GM12878 (cell line): ENCODE data around the gene PRM1. TPM values are rescaled to one million over a fixed set of nuclear protein-coding genes. Genes with fewer than 3 reads are reported as not detected.

Source experiments
- ATAC-seq: fragments of 200-7000 bp; cut with Tn5 transposase; 3 replicates; pipeline ENCODE4 v1.9.1; 2020; ENCODE audit warnings: mild to moderate bottlenecking, moderate library complexity
- BruUV-seq: library from RNA; stranded (reverse); fragments of 400-500 nt; replicated peaks from 2 replicates; lab custom pipeline; 2021; lab: Mats Ljungman, UMichigan
- CTCF ChIA-PET: fragments of 300-600 bp; sonication (Branson Sonifier 250); formaldehyde crosslinking; extraction: SDS; loops from one replicate; lab custom pipeline; 2021; ENCODE audit warnings: inconsistent platforms; lab: Yijun Ruan, JAX
- POLR2A ChIA-PET: fragments of 350-600 bp; formaldehyde crosslinking; extraction: SDS; loops from one replicate; lab custom pipeline; 2021; ENCODE audit warnings: inconsistent platforms; lab: Charles Lee
- RAD21 ChIA-PET: fragments of 300-600 bp; sonication (Branson Sonifier 250); formaldehyde crosslinking; loops from one replicate; lab custom pipeline; 2023; ENCODE audit warnings: antibody characterized with exemption; ENCODE audit not compliant: unreplicated experiment; lab: Charles Lee
- SMC1A ChIA-PET: fragments of 300-600 bp; sonication (Branson Sonifier 250); formaldehyde crosslinking; loops from one replicate; lab custom pipeline; 2023; ENCODE audit not compliant: unreplicated experiment, uncharacterized antibody; lab: Charles Lee
- DNase-seq: peaks from one replicate; pipeline ENCODE4 v3.0.0-alpha.2; 2011; ENCODE audit warnings: low read depth, low spot score
- FAIRE-seq: peaks from 3 replicates; lab custom pipeline; 2011; peaks lifted over from hg19 to GRCh38; lab: Jason Lieb, UNC
- H2AFZ ChIP-seq: 2 replicates; pipeline ENCODE4 v1.6.0; 2011; ENCODE audit warnings: low read depth, low read length, control low read depth; ENCODE audit not compliant: control insufficient read depth
- H3K27ac ChIP-seq: 2 replicates; pipeline ENCODE4 v1.5.1; 2011; ENCODE audit warnings: control low read depth; ENCODE audit not compliant: control insufficient read depth, insufficient read depth
- H3K27me3 ChIP-seq, 2 experiments: replicated peaks in 1 of 2; 2 replicates each; pipeline versions ENCODE4 v1.6.0 to v1.6.1; 2011; ENCODE audit warnings: low read length in 1 of 2; ENCODE audit not compliant: control insufficient read depth in 2 of 2, insufficient read depth in 2 of 2
- H3K36me3 ChIP-seq, 2 experiments: 2 replicates each; pipeline ENCODE4 v1.5.1; 2011; ENCODE audit warnings: low read length in 1 of 2; ENCODE audit not compliant: control insufficient read depth in 2 of 2, insufficient read depth in 2 of 2
- H3K4me1 ChIP-seq: 2 replicates; pipeline ENCODE4 v1.6.1; 2011; ENCODE audit warnings: mild to moderate bottlenecking, low read length, moderate library complexity, mixed read lengths; ENCODE audit not compliant: control insufficient read depth, insufficient read depth
- H3K4me2 ChIP-seq: 2 replicates; pipeline ENCODE4 v1.6.0; 2011; ENCODE audit warnings: control low read depth; ENCODE audit not compliant: control insufficient read depth, insufficient read depth
- H3K4me3 ChIP-seq: fragments of 200-600 bp; sonication (generic); 2 replicates; pipeline ENCODE4 v1.5.1; 2016
- H3K79me2 ChIP-seq: 2 replicates; pipeline ENCODE4 v1.6.0; 2011; ENCODE audit warnings: low read length; ENCODE audit not compliant: control insufficient read depth, insufficient read depth
- H3K9ac ChIP-seq: 2 replicates; pipeline ENCODE4 v1.8.0; 2011; ENCODE audit warnings: low read length, control low read depth, mixed read lengths; ENCODE audit not compliant: control insufficient read depth, insufficient read depth
- H3K9me3 ChIP-seq: replicated peaks from 3 replicates; pipeline ENCODE4 v1.5.1; 2011; ENCODE audit warnings: mild to moderate bottlenecking, low read length; ENCODE audit not compliant: control insufficient read depth, insufficient read depth
- H4K20me1 ChIP-seq: 2 replicates; pipeline ENCODE4 v1.6.0; 2011; ENCODE audit not compliant: control insufficient read depth, insufficient read depth
- ATF7 ChIP-seq: fragments of 450-650 bp; IDR thresholded peaks from 2 replicates; pipeline ENCODE4 v1.6.1; 2016; ENCODE audit warnings: low read depth, mild to moderate bottlenecking
- BCLAF1 ChIP-seq: fragments of 450-650 bp; IDR thresholded peaks from 2 replicates; pipeline ENCODE4 v1.6.1; 2017; ENCODE audit warnings: antibody characterized with exemption, mild to moderate bottlenecking, moderate library complexity
- CREM ChIP-seq: IDR thresholded peaks from 2 replicates; pipeline ENCODE4 v1.6.1; 2014; ENCODE audit warnings: antibody characterized with exemption, low read depth
- GABPA ChIP-seq: IDR thresholded peaks from 2 replicates; pipeline ENCODE4 v1.6.1; 2014; ENCODE audit warnings: antibody characterized with exemption, low read depth, mild to moderate bottlenecking, inconsistent platforms
- NBN ChIP-seq: fragments of 450-650 bp; IDR thresholded peaks from 2 replicates; pipeline ENCODE4 v1.6.1; 2016
- NR2F1 ChIP-seq: fragments of 450-650 bp; conservative IDR thresholded peaks from 2 replicates; pipeline ENCODE4 v1.6.1; 2017; ENCODE audit warnings: mild to moderate bottlenecking
- PML ChIP-seq: IDR thresholded peaks from 2 replicates; pipeline ENCODE4 v1.6.1; 2012; ENCODE audit warnings: low read length, inconsistent platforms
- POU2F2 ChIP-seq: IDR thresholded peaks from 3 replicates; pipeline ENCODE4 v1.6.1; 2011; ENCODE audit warnings: low read depth, mild to moderate bottlenecking, low read length, borderline replicate concordance
- RB1 ChIP-seq: fragments of 450-650 bp; formaldehyde crosslinking; IDR thresholded peaks from 2 replicates; pipeline ENCODE4 v1.6.1; 2017; ENCODE audit warnings: mild to moderate bottlenecking, borderline replicate concordance
- SIX5 ChIP-seq: IDR thresholded peaks from 2 replicates; pipeline ENCODE4 v1.6.1; 2011; ENCODE audit warnings: mild to moderate bottlenecking, low read depth, low read length, moderate library complexity; ENCODE audit not compliant: severe bottlenecking
- ZBTB33 ChIP-seq: fragments of 450-650 bp; IDR thresholded peaks from 2 replicates; pipeline ENCODE4 v1.6.1; 2017; ENCODE audit warnings: mild to moderate bottlenecking
- ZNF217 ChIP-seq: fragments of 450-650 bp; IDR thresholded peaks from 2 replicates; pipeline ENCODE4 v1.6.1; 2017; ENCODE audit warnings: antibody characterized with exemption, mild to moderate bottlenecking
- WGBS: methylation state at CpG from one replicate; pipeline ENCODE4 v1.1.6; 2016; ENCODE audit warnings: low lambda C conversion rate; ENCODE audit not compliant: insufficient replicate concordance, insufficient coverage; ENCODE audit errors: missing lambda C conversion rate; 5-methylcytosine and 5-hydroxymethylcytosine counted together
- in situ Hi-C: fragments of 300-500 bp; cut with MboI; formaldehyde crosslinking; loops from 9 replicates; pipeline ENCODE4 v1.14.3; 2018; ENCODE audit warnings: mixed read lengths
- intact Hi-C: fragments of 100-400 bp; cut with micrococcal nuclease; formaldehyde crosslinking; loops from one replicate; pipeline ENCODE4 v1.14.2; 2022; ENCODE audit not compliant: unreplicated experiment
- polyA plus RNA-seq, 11 experiments: library from polyadenylated mRNA; depleted of rRNA in 4 of 11; unstranded in 6 of 11; stranded (reverse) in 5 of 11; fragments of >200 nt; fragmentation: Nextera tagmentation in 4 of 11; fragmentation: Illumina TruSeq in 1 of 11; extraction: Ambion mirVana in 4 of 11; extraction: Trizol in 1 of 11; gene quantifications; 1 replicate in 1 of 11; 2 replicates in 10 of 11; pipeline versions ENCODE4 v1.2.1 to v1.2.3, GENCODE V29; 2011 to 2016; ENCODE audit warnings: inconsistent platforms in 2 of 11, missing spikeins in 2 of 11, low read depth in 1 of 11
- total RNA-seq, 4 experiments: library from RNA; depleted of rRNA in 3 of 4; stranded (reverse); fragments of >200 nt in 3 of 4; fragmentation: Illumina TruSeq in 1 of 4; extraction: Trizol in 1 of 4; gene quantifications; 2 replicates each; pipeline versions ENCODE4 v1.2.1 to v1.2.3, GENCODE V29; 2013 to 2021

Gene PRM1
- total and polyA plus RNA-seq, 10 of the 15 experiments (the other 5 are each of a cell fraction or from before 2014, with no cell fraction given): 0.20 TPM; not detected in 9

GRCh38 chr16:11270602-11271162, 10.4 kb downstream of the PRM1 start:
- TF ChIP-seq RB1 (no peak), ZNF217 (no peak), GABPA (no peak), ATF7 (no peak), CREM (no peak), NBN (no peak)
- TF ChIP-seq, all 136 proteins: peak for 0
- ATAC-seq (no peak), DNase-seq (no peak), FAIRE-seq (no peak)
- Histone ChIP-seq H3K9ac (no peak overlapping the region), H3K79me2 (no peaks in the 10 kb centered on the region), H4K20me1 (no peaks in the 10 kb centered on the region), H3K36me3 (no peaks in the 10 kb centered on the region), H3K4me2 (no peak overlapping the region), H3K9me3 (no peaks in the 10 kb centered on the region; the same call in 2 of the 3 replicates), H3K4me3 (no peak overlapping the region), H2AFZ (no peak overlapping the region), H3K27me3 (no peaks in the 10 kb centered on the region), H3K4me1 (no peaks in the 10 kb centered on the region), H3K27ac (no peak overlapping the region)
- ChIA-PET SMC1A (interaction anchor here (1.3 to 4.8 kb wide), 3 partner anchors 13 to 26 kb away, joined by 3 to 13 read pairs (median 5); no protein-coding TSS in a partner anchor), RAD21 (interaction anchor here (0.6 kb wide), 1 partner anchor 48 kb away, joined by 3 read pairs; no protein-coding TSS in a partner anchor), POLR2A (interaction anchor here (0.9 to 1.5 kb wide), 3 partner anchors 13 to 24 kb away, joined by 3 read pairs; partner anchors contain the start of gene SOCS1), CTCF (no interaction called here)
- in situ Hi-C loops (no loop called here), intact Hi-C loops (no loop called here)
- no TSS peak for BruUV-seq
- WGBS: 21% methylated on average over 2 of the region's 2 CpGs

GRCh38 chr16:11268921-11269375, 12.2 kb downstream of the PRM1 start, which contains the start of gene TNP2:
Gene TNP2 (minus strand): TSS chr16:11269325. CDS start chr16:11269262, 63 bp downstream.
- RAD21 ChIA-PET: interaction anchor here (1.6 kb wide), 1 partner anchor 26 kb away, joined by 4 read pairs; no protein-coding TSS in a partner anchor
- in situ Hi-C loops (no loop called here), intact Hi-C loops (no loop called here)
- BruUV-seq: no TSS peak
- FAIRE-seq (no peak), DNase-seq (no peak), ATAC-seq (no peak)
- CTCF ChIA-PET: interaction anchor here (1.1 to 1.6 kb wide), 2 partner anchors 18 to 89 kb away, joined by 3 to 4 read pairs; no protein-coding TSS in a partner anchor
- SMC1A ChIA-PET: interaction anchor here (0.9 to 4.8 kb wide), 5 partner anchors 11 to 43 kb away, joined by 3 to 13 read pairs (median 4); no protein-coding TSS in a partner anchor
- POLR2A ChIA-PET: interaction anchor here (0.5 to 1.5 kb wide), 4 partner anchors 11 to 399 kb away, joined by 3 to 6 read pairs (median 4); partner anchors contain the start of gene SOCS1
- Histone ChIP-seq H2AFZ (no peak within 1 kb of the TSS), H3K4me1 (peaks cover 10% of the 10 kb centered on the region), H3K4me2 (no peak within 1 kb of the TSS), H3K9ac (no peak within 1 kb of the TSS), H4K20me1 (no peaks in the 10 kb centered on the region), H3K27ac (no peak within 1 kb of the TSS), H3K79me2 (no peaks in the 10 kb centered on the region), H3K27me3 (no peaks in the 10 kb centered on the region), H3K4me3 (no peak within 1 kb of the TSS), H3K36me3 (no peaks in the 10 kb centered on the region), H3K9me3 (no peaks in the 10 kb centered on the region; the same call in 2 of the 3 replicates)
- TF ChIP-seq BCLAF1 (no peak), ZNF217 (no peak), NR2F1 (no peak), ZBTB33 (no peak), SIX5 (no peak), PML (no peak), GABPA (no peak), POU2F2 (no peak)
- 76% methylated on average over 10 of the region's 11 CpGs for WGBS
